Hippocampal formation (tissue), 2 donors: ENCODE data around the gene IRS1.

Experiments used
- DNase-seq, 2 donors: peaks; one replicate each; lab custom pipeline; 2025; lab: John Stamatoyannopoulos, UW

Gene IRS1

GRCh38 chr2:226758921-226759640, 40.5 kb downstream of the IRS1 start:
- DNase-seq = no peak

GRCh38 chr2:226756131-226756530, 43.5 kb downstream of the IRS1 start:
- no peak for DNase-seq

- no peak for DNase-seq
Measured at GRCh38 chr2:226755631-226756030, 44.0 kb downstream of the IRS1 start.

GRCh38 chr2:226754821-226755604, 44.6 kb downstream of the IRS1 start:
- DNase-seq = no peak

- DNase-seq = no peak
Measured at GRCh38 chr2:226752887-226753286, 46.7 kb downstream of the IRS1 start.

- DNase-seq = no peak
Measured at GRCh38 chr2:226747288-226747687, 52.3 kb downstream of the IRS1 start.

- no peak for DNase-seq
Measured at GRCh38 chr2:226746196-226746800, 53.3 kb downstream of the IRS1 start.

GRCh38 chr2:226743915-226744314, 55.7 kb downstream of the IRS1 start:
- DNase-seq = no peak

- peak; percentile 23 to 39 for DNase-seq
Measured at GRCh38 chr2:226742347-226742746, 57.3 kb downstream of the IRS1 start.

- no peak for DNase-seq
Measured at GRCh38 chr2:226740039-226740648, 59.5 kb downstream of the IRS1 start.

GRCh38 chr2:226739545-226740030, 60.0 kb downstream of the IRS1 start:
- no peak for DNase-seq

GRCh38 chr2:226738821-226739544, 60.6 kb downstream of the IRS1 start:
- DNase-seq = no peak

GRCh38 chr2:226738191-226738820, 61.3 kb downstream of the IRS1 start:
- DNase-seq = no peak

- DNase-seq = no peak
Measured at GRCh38 chr2:226736382-226736781, 63.2 kb downstream of the IRS1 start.

GRCh38 chr2:226733927-226734564, 65.6 kb downstream of the IRS1 start:
- no peak for DNase-seq

- DNase-seq = no peak
Measured at GRCh38 chr2:226733189-226733858, 66.3 kb downstream of the IRS1 start.

GRCh38 chr2:226732478-226733188, 67.0 kb downstream of the IRS1 start:
- DNase-seq = no peak

- no peak for DNase-seq
Measured at GRCh38 chr2:226730481-226730880, 69.1 kb downstream of the IRS1 start.

GRCh38 chr2:226728996-226729395, 70.6 kb downstream of the IRS1 start:
- DNase-seq = no peak
